ENCODE measurements around the gene MCF2L.

The MCF2L gene

GRCh38 chr13:113047587-113047986, 78.6 kb downstream of the MCF2L start:
- ATAC-seq, result no peak

GRCh38 chr13:113048766-113049165, 79.8 kb downstream of the MCF2L start:
- no peak for ATAC-seq
- TF ChIP-seq ZC3H10 (CRISPR knock-in tag; IDR thresholded peaks at IDR 0.05) (no peak), ZFP3 (CRISPR knock-in tag; IDR thresholded peaks at IDR 0.05) (no peak), GLIS3 (CRISPR knock-in tag; IDR thresholded peaks at IDR 0.05) (no peak), ESRRG (CRISPR knock-in tag; IDR thresholded peaks at IDR 0.05) (no peak), SNAI2 (CRISPR knock-in tag; IDR thresholded peaks at IDR 0.05) (no peak), ZNF8 (CRISPR knock-in tag; IDR thresholded peaks at IDR 0.05) (no peak), PPARA (CRISPR knock-in tag; IDR thresholded peaks at IDR 0.05; ENCODE audit: borderline replicate concordance) (no peak), ZFP30 (CRISPR knock-in tag; IDR thresholded peaks at IDR 0.05) (no peak), ZNF565 (CRISPR knock-in tag; conservative IDR thresholded peaks at IDR 0.05; ENCODE audit: low read depth) (no peak), BACH2 (CRISPR knock-in tag; IDR thresholded peaks at IDR 0.05; ENCODE audit: borderline replicate concordance) (no peak), OSR1 (CRISPR knock-in tag; IDR thresholded peaks at IDR 0.05) (no peak), TSHZ2 (CRISPR knock-in tag; IDR thresholded peaks at IDR 0.05) (no peak), ZNF70 (CRISPR knock-in tag; IDR thresholded peaks at IDR 0.05) (no peak)
- TF ChIP-seq, protein P1, sequence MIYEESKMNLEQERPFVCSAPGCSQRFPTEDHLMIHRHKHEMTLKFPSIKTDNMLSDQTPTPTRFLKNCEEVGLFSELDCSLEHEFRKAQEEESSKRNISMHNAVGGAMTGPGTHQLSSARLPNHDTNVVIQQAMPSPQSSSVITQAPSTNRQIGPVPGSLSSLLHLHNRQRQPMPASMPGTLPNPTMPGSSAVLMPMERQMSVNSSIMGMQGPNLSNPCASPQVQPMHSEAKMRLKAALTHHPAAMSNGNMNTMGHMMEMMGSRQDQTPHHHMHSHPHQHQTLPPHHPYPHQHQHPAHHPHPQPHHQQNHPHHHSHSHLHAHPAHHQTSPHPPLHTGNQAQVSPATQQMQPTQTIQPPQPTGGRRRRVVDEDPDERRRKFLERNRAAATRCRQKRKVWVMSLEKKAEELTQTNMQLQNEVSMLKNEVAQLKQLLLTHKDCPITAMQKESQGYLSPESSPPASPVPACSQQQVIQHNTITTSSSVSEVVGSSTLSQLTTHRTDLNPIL (CRISPR knock-in tag; IDR thresholded peaks at IDR 0.05; ENCODE audit: low read depth), result no peak

More at GRCh38 chr13:113047587-113047986, 78.6 kb downstream of the MCF2L start:
- TF ChIP-seq, protein P1 (CRISPR knock-in tag; IDR thresholded peaks at IDR 0.05; ENCODE audit: low read depth), result no peak
- TF ChIP-seq ZNF70 (CRISPR knock-in tag; IDR thresholded peaks at IDR 0.05), result no peak
- no peak for TF ChIP-seq ZC3H10 (CRISPR knock-in tag; IDR thresholded peaks at IDR 0.05)
- no peak for TF ChIP-seq CSDC2 (CRISPR knock-in tag; IDR thresholded peaks at IDR 0.05)
- TF ChIP-seq, protein P2, sequence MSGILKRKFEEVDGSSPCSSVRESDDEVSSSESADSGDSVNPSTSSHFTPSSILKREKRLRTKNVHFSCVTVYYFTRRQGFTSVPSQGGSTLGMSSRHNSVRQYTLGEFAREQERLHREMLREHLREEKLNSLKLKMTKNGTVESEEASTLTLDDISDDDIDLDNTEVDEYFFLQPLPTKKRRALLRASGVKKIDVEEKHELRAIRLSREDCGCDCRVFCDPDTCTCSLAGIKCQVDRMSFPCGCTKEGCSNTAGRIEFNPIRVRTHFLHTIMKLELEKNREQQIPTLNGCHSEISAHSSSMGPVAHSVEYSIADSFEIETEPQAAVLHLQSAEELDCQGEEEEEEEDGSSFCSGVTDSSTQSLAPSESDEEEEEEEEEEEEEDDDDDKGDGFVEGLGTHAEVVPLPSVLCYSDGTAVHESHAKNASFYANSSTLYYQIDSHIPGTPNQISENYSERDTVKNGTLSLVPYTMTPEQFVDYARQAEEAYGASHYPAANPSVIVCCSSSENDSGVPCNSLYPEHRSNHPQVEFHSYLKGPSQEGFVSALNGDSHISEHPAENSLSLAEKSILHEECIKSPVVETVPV (CRISPR knock-in tag; IDR thresholded peaks at IDR 0.05), result no peak
- no peak for TF ChIP-seq BACH2 (CRISPR knock-in tag; IDR thresholded peaks at IDR 0.05; ENCODE audit: borderline replicate concordance)
- no peak for TF ChIP-seq TCF4 (CRISPR knock-in tag; IDR thresholded peaks at IDR 0.05; ENCODE audit: borderline replicate concordance)
- no peak for TF ChIP-seq GLIS3 (CRISPR knock-in tag; IDR thresholded peaks at IDR 0.05)
- no peak for TF ChIP-seq ESRRG (CRISPR knock-in tag; IDR thresholded peaks at IDR 0.05)
- TF ChIP-seq, protein P3, sequence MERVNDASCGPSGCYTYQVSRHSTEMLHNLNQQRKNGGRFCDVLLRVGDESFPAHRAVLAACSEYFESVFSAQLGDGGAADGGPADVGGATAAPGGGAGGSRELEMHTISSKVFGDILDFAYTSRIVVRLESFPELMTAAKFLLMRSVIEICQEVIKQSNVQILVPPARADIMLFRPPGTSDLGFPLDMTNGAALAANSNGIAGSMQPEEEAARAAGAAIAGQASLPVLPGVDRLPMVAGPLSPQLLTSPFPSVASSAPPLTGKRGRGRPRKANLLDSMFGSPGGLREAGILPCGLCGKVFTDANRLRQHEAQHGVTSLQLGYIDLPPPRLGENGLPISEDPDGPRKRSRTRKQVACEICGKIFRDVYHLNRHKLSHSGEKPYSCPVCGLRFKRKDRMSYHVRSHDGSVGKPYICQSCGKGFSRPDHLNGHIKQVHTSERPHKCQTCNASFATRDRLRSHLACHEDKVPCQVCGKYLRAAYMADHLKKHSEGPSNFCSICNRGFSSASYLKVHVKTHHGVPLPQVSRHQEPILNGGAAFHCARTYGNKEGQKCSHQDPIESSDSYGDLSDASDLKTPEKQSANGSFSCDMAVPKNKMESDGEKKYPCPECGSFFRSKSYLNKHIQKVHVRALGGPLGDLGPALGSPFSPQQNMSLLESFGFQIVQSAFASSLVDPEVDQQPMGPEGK (CRISPR knock-in tag; IDR thresholded peaks at IDR 0.05; ENCODE audit: borderline replicate concordance), result no peak
- no peak for TF ChIP-seq ARNTL (CRISPR knock-in tag; IDR thresholded peaks at IDR 0.05; ENCODE audit: borderline replicate concordance, low read depth)
- TF ChIP-seq SNAI2 (CRISPR knock-in tag; IDR thresholded peaks at IDR 0.05), result no peak
- no peak for TF ChIP-seq TSHZ2 (CRISPR knock-in tag; IDR thresholded peaks at IDR 0.05)
- TF ChIP-seq, protein P4, sequence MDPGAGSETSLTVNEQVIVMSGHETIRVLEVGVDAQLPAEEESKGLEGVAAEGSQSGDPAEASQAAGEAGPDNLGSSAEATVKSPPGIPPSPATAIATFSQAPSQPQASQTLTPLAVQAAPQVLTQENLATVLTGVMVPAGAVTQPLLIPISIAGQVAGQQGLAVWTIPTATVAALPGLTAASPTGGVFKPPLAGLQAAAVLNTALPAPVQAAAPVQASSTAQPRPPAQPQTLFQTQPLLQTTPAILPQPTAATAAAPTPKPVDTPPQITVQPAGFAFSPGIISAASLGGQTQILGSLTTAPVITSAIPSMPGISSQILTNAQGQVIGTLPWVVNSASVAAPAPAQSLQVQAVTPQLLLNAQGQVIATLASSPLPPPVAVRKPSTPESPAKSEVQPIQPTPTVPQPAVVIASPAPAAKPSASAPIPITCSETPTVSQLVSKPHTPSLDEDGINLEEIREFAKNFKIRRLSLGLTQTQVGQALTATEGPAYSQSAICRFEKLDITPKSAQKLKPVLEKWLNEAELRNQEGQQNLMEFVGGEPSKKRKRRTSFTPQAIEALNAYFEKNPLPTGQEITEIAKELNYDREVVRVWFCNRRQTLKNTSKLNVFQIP (CRISPR knock-in tag; IDR thresholded peaks at IDR 0.05; ENCODE audit: borderline replicate concordance, low read depth), result no peak
- no peak for TF ChIP-seq ZNF8 (CRISPR knock-in tag; IDR thresholded peaks at IDR 0.05)
- TF ChIP-seq TOX (CRISPR knock-in tag; IDR thresholded peaks at IDR 0.05; ENCODE audit: borderline replicate concordance), result no peak
- no peak for TF ChIP-seq ZNF565 (CRISPR knock-in tag; conservative IDR thresholded peaks at IDR 0.05; ENCODE audit: low read depth)
- no peak for TF ChIP-seq ZFP3 (CRISPR knock-in tag; IDR thresholded peaks at IDR 0.05)
